Esophagus squamous epithelium (tissue), 5 donors: Measurements from ENCODE around the gene SFMBT2. TPM values are rescaled to one million over a fixed set of nuclear protein-coding genes. Genes with fewer than 3 reads are reported as not detected.

Experiments used
- DNase-seq: peaks from one replicate; lab custom pipeline; 2025; lab: John Stamatoyannopoulos, UW
- H3K27ac ChIP-seq, 4 donors: fragments of 200-600 bp; sonication (generic); one replicate each; pipeline ENCODE4 v1.5.1; 2016 to 2019; ENCODE audit warnings: mild to moderate bottlenecking in 1 of 4
- H3K27me3 ChIP-seq, 4 donors: fragments of 200-600 bp; sonication (generic); 1 replicate in 3 of 4; 2 replicates in 1 of 4; pipeline versions ENCODE4 v1.5.1 to v1.6.0; 2017 to 2021; ENCODE audit warnings: antibody characterized with exemption in 1 of 4
- H3K36me3 ChIP-seq, 3 donors: fragments of 200-600 bp; sonication (generic); one replicate each; pipeline ENCODE4 v1.5.1; 2016 to 2019
- H3K4me1 ChIP-seq, 3 donors: fragments of 200-600 bp; sonication (generic); one replicate each; pipeline ENCODE4 v1.5.1; 2017 to 2019
- H3K4me3 ChIP-seq, 4 donors: fragments of 200-600 bp; sonication (generic); 1 replicate in 3 of 4; 2 replicates in 1 of 4; pipeline ENCODE4 v1.5.1; 2016 to 2019; ENCODE audit warnings: mild to moderate bottlenecking in 2 of 4, moderate library complexity in 1 of 4
- H3K9me3 ChIP-seq, 3 donors: fragments of 200-600 bp; sonication (generic); one replicate each; pipeline ENCODE4 v1.5.1; 2016 to 2019
- POLR2A ChIP-seq, 4 donors: fragments of 450-650 bp; IDR thresholded peaks; one replicate each; pipeline ENCODE4 v1.6.1; 2017; ENCODE audit warnings: antibody characterized with exemption in 4 of 4, mild to moderate bottlenecking in 4 of 4, moderate library complexity in 3 of 4
- WGBS, 2 donors: methylation state at CpG; one replicate each; pipeline ENCODE4 v1.1.5; 2018; 5-methylcytosine and 5-hydroxymethylcytosine counted together
- intact Hi-C: fragments of 100-400 bp; cut with DNase I; formaldehyde crosslinking; loops from one replicate; pipeline ENCODE4 v1.15.0; 2022
- total RNA-seq, 4 donors: library from RNA; depleted of rRNA; stranded (reverse); fragments of >200 nt; gene quantifications; one replicate each; pipeline ENCODE4 v1.1.0, GENCODE V29; 2016
- TF ChIP-seq, protein P1 (sequence below), 6 experiments: fragments of 450-650 bp in 4 of 6; fragments of 200-600 bp in 2 of 6; sonication (generic) in 2 of 6; IDR thresholded peaks; one replicate each; pipeline ENCODE4 v1.5.1; 2016 to 2019; ENCODE audit warnings: antibody characterized with exemption in 6 of 6, mild to moderate bottlenecking in 4 of 6, moderate library complexity in 4 of 6
- donor health status: DM: yes; HTN: yes; CAD: no.

The SFMBT2 gene
- total RNA-seq, 4 donors from 2014 or later, result 0.72 to 5.0 (median 1.4) TPM

DNA sequence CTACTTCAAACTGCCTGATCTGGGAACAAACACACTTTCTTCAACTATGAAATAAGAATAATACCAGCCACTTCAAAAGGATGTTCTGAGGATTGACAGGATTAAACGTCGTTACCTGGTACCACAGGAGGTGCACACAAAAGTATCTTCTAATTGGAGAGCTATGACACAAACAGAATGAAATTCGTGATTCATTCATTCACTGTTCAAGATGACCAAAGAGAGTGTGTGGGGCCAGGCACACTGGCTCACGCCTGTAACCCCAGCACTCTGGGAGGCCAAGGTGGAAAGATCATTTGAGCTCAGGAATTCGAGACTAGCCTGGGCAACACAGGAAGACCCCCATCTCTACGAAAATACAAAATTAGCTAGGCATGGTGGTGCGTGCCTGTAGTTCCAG is 50.9 kb downstream of the SFMBT2 start:
- TF ChIP-seq, protein P1, sequence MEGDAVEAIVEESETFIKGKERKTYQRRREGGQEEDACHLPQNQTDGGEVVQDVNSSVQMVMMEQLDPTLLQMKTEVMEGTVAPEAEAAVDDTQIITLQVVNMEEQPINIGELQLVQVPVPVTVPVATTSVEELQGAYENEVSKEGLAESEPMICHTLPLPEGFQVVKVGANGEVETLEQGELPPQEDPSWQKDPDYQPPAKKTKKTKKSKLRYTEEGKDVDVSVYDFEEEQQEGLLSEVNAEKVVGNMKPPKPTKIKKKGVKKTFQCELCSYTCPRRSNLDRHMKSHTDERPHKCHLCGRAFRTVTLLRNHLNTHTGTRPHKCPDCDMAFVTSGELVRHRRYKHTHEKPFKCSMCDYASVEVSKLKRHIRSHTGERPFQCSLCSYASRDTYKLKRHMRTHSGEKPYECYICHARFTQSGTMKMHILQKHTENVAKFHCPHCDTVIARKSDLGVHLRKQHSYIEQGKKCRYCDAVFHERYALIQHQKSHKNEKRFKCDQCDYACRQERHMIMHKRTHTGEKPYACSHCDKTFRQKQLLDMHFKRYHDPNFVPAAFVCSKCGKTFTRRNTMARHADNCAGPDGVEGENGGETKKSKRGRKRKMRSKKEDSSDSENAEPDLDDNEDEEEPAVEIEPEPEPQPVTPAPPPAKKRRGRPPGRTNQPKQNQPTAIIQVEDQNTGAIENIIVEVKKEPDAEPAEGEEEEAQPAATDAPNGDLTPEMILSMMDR (IDR thresholded peaks at IDR 0.05), result no peak
- TF ChIP-seq POLR2A (IDR thresholded peaks at IDR 0.05), result no peak
- no peaks in the 10 kb centered on the region for H3K4me1 ChIP-seq
- H3K9me3 ChIP-seq, result peaks cover 0 to 3% (median 0%) of the 10 kb centered on the region in 3 donors
- peaks cover 0 to 29% (median 0%) of the 10 kb centered on the region in 3 donors for H3K36me3 ChIP-seq
- intact Hi-C loops, result no loop called here
- H3K27me3 ChIP-seq, result no peaks in the 10 kb centered on the region
- H3K27ac ChIP-seq, result no peak overlapping the region
- DNase-seq, result no peak
- no peak overlapping the region for H3K4me3 ChIP-seq
- 88 to 91% methylated on average over 7 of the region's 7 CpGs for WGBS, 2 donors

DNA sequence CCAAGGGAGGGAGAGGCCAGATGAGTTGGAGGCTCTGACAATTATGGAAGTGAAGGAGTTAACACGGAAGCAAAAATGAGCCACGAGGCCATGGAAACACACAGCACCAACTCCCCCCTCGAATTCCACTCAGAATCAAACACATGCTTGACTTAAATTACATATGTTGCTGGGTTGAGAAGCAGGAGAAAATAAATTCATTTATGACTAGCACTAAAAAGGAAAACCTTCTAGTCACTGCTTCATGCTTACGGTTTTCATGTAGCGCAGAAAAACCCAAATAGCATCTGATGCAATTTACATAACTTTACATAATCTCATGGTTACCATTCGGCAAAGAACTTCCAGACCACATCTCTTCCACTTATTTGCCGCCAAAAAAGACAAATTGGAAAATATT is 51.5 kb downstream of the SFMBT2 start:
- intact Hi-C loops, result no loop called here
- no peak overlapping the region for H3K27ac ChIP-seq
- peaks cover 0 to 23% (median 0%) of the 10 kb centered on the region in 3 donors for H3K36me3 ChIP-seq
- DNase-seq, result no peak
- peaks cover 0 to 3% (median 0%) of the 10 kb centered on the region in 3 donors for H3K9me3 ChIP-seq
- H3K4me1 ChIP-seq, result no peaks in the 10 kb centered on the region
- H3K27me3 ChIP-seq, result no peaks in the 10 kb centered on the region
- H3K4me3 ChIP-seq, result no peak overlapping the region
- 80 to 82% methylated on average over 7 of the region's 7 CpGs for WGBS, 2 donors
- TF ChIP-seq POLR2A (IDR thresholded peaks at IDR 0.05), result no peak
- TF ChIP-seq, protein P1 (IDR thresholded peaks at IDR 0.05), result no peak

DNA sequence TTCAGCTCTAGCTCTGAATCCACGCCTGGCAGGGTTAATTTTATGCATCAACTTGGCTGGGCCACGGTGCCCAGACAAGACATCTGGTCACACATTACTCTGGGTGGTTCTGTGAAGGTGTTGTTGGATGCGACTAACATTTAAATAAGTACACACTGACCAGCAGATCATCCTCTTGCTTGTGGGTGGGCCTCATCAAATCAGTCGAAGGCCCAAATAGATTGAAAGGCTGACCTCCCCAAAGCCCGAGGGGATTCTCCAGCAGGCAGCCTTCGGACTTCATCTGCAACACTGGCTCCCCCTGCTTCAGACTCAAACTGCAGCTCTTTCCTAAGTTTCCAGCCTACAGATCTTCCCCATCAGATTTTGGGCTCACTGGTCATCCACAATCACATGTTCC is 53.6 kb downstream of the SFMBT2 start:
- Histone ChIP-seq H3K9me3 (peaks cover 0 to 3% (median 0%) of the 10 kb centered on the region in 3 donors), H3K36me3 (peaks cover 0 to 5% (median 0%) of the 10 kb centered on the region in 3 donors)
- 84 to 87% methylated on average over 4 to 6 of the region's 6 CpGs for WGBS, 2 donors

DNA sequence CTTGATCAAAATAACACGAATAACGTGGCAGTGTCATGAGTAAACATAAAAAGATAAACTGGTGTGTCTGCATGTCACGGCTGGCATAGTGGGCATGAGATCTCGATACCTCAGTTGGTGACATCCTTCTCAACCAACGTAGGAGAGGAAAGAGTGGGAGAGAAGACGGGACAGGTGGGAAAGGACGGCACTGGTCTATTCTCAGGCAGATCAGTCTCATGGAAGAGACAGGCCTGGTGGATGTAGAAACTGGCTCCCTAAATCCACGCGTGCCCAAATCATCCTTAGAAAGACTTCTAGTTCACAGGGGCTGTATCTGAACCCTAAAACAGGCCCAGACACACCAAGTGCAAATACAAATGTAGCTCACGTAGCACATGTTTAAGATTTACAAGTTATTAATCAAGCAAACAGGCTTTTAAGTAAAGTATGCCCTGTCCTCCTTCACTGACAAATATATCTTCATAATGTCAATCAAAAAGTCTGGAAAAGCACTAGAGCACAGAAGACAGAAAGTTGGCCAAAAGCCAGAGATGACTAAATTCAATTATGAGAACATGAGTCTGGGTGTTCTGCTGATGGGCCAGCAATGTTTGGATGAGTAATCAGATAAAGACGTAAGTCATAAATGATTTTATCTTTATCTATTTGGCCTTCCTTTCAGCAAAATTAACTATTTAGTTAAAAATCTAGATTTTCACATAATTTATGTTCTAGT is 56.3 kb downstream of the SFMBT2 start:
- no peak for DNase-seq
- intact Hi-C loops, result no loop called here

More for the DNA sequence above, 53.6 kb downstream of the SFMBT2 start:
- DNase-seq, result no peak
- H3K4me1 ChIP-seq, result no peaks in the 10 kb centered on the region
- H3K27me3 ChIP-seq, result no peaks in the 10 kb centered on the region
- intact Hi-C loops, result no loop called here
- no peak overlapping the region for H3K4me3 ChIP-seq
- no peak overlapping the region for H3K27ac ChIP-seq
- TF ChIP-seq POLR2A (IDR thresholded peaks at IDR 0.05), result no peak
- TF ChIP-seq, protein P1 (IDR thresholded peaks at IDR 0.05), result no peak

DNA sequence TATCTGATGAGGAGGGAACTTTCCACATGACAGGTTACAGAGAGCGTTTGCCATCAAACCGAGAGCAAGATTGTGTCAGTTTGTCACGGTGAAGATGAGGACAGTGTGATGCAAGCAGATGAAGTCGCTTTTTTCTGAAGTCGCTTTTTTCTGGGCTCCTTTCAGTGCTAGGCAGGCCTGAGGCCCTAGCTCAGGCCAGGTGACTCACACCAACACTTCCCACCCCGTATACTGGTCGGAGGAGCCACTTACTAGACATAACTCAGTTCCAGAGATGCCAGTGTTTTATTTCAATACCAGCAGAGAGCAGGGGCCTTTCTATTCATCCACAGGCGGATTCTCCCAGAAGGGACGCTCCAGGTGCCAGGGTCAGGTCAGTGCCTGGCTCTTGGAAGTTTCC is 58.9 kb downstream of the SFMBT2 start:
- no peak for DNase-seq
- TF ChIP-seq POLR2A (IDR thresholded peaks at IDR 0.05), result no peak
- TF ChIP-seq, protein P1 (IDR thresholded peaks at IDR 0.05), result no peak
- no peaks in the 10 kb centered on the region for H3K4me1 ChIP-seq
- H3K4me3 ChIP-seq, result no peak overlapping the region
- no peaks in the 10 kb centered on the region for H3K9me3 ChIP-seq
- no peaks in the 10 kb centered on the region for H3K36me3 ChIP-seq
- H3K27ac ChIP-seq, result no peak overlapping the region
- 88 to 89% methylated on average over 8 to 9 of the region's 9 CpGs for WGBS, 2 donors
- H3K27me3 ChIP-seq, result no peaks in the 10 kb centered on the region
- intact Hi-C loops, result no loop called here

More for the DNA sequence above, 56.3 kb downstream of the SFMBT2 start:
- TF ChIP-seq, protein P1 (IDR thresholded peaks at IDR 0.05), result no peak
- TF ChIP-seq POLR2A (IDR thresholded peaks at IDR 0.05), result no peak
- Histone ChIP-seq H3K4me3 (no peak overlapping the region), H3K36me3 (peaks cover 0 to 4% (median 0%) of the 10 kb centered on the region in 3 donors), H3K9me3 (no peaks in the 10 kb centered on the region), H3K27me3 (no peaks in the 10 kb centered on the region), H3K27ac (no peak overlapping the region), H3K4me1 (no peaks in the 10 kb centered on the region)
- WGBS, 2 donors, result 77 to 79% methylated on average over 11 of the region's 11 CpGs
